ENCODE data around the gene POLR1A.
A peak's percentile ranks its signal among the peaks of the same experiment; 100 is the strongest.

POLR1A gene

GRCh38 chr2:86079981-86080911, 25.4 kb downstream of the POLR1A start:
- no peak overlapping the region for H3K4me3 ChIP-seq (IDR thresholded peaks at IDR 0.05; ENCODE audit: insufficient read depth, low read depth, low read length)
- H3K36me3 ChIP-seq (ENCODE audit: insufficient read depth) = no peaks in the 10 kb centered on the region
- H2AFZ ChIP-seq (ENCODE audit: low read depth) = no peak overlapping the region
- H4K20me1 ChIP-seq (ENCODE audit: insufficient read depth) = 0 out of 2 replicates have a peak, but pooled peaks cover 4% of the 10 kb centered on the region
- peak overlapping the region; percentile 70 for H3K4me2 ChIP-seq
- no peaks in the 10 kb centered on the region for H3K27me3 ChIP-seq (ENCODE audit: insufficient read depth, low read depth)
- H3K79me2 ChIP-seq (ENCODE audit: insufficient read depth, low read depth) = no peaks in the 10 kb centered on the region
- H3K27ac ChIP-seq = peak overlapping the region; percentile 41
- H3K9ac ChIP-seq = no peak overlapping the region
- peaks cover 37% of the 10 kb centered on the region for H3K4me1 ChIP-seq (ENCODE audit: low read depth, poor library complexity, severe bottlenecking)
- peak; percentile 93 for TF ChIP-seq CTCF (conservative IDR thresholded peaks at IDR 0.05; ENCODE audit: low read depth, low read length)

DNA sequence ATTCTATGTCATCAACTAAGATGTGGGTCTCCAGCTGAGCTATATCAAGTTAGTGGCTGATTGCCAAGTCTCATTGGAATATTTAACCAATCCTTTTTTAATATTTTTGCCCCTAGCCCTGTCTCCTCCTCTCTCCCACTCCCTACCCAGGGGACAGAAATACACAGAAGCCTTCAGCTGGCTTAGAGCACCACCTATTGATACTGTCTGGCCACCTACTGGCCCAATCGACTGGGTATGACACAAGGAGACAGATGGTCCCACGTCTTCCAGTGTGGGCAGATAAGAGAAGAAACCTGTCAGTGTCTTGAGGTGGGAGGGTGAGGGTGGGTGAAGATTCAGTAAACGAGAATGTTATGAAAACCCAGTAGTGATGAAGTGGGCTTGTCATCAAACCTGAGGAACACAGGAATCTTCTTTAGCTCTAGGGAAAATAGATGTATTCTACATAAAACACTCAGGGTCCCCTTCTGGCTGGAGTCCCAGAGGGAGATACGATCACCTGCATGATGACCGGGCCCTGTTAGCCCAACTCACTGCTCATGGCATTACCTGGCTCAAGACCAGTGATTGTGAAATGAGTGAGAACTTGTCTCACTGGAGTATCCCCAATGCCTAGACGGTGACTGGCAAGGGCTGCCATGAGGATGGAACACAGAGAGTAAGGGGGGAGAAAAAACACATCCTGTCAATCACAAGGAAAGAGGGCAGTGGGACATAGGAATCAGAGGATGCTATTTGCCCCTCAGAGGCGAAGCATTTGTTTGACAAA, 26.7 kb downstream of the POLR1A start:
- Histone ChIP-seq H3K4me3 (IDR thresholded peaks at IDR 0.05; ENCODE audit: insufficient read depth, low read depth, low read length) (no peak overlapping the region), H3K79me2 (ENCODE audit: insufficient read depth, low read depth) (no peaks in the 10 kb centered on the region), H3K27me3 (ENCODE audit: insufficient read depth, low read depth) (no peaks in the 10 kb centered on the region), H3K9ac (no peak overlapping the region), H3K4me2 (peak overlapping the region; percentile 70), H2AFZ (ENCODE audit: low read depth) (no peak overlapping the region), H3K36me3 (ENCODE audit: insufficient read depth) (no peaks in the 10 kb centered on the region), H3K4me1 (ENCODE audit: low read depth, poor library complexity, severe bottlenecking) (peaks cover 37% of the 10 kb centered on the region), H4K20me1 (ENCODE audit: insufficient read depth) (0 out of 2 replicates have a peak, but pooled peaks cover 4% of the 10 kb centered on the region), H3K27ac (peak overlapping the region; percentile 41; the same call in 1 of the 2 replicates)
- peak; percentile 78 for TF ChIP-seq CTCF (conservative IDR thresholded peaks at IDR 0.05; ENCODE audit: low read depth, low read length)

- no peak overlapping the region for H3K27ac ChIP-seq
- H3K9ac ChIP-seq = no peak overlapping the region
- H3K79me2 ChIP-seq (ENCODE audit: insufficient read depth, low read depth) = no peaks in the 10 kb centered on the region
- no peak overlapping the region for H3K4me3 ChIP-seq (IDR thresholded peaks at IDR 0.05; ENCODE audit: insufficient read depth, low read depth, low read length)
- TF ChIP-seq CTCF (conservative IDR thresholded peaks at IDR 0.05; ENCODE audit: low read depth, low read length) = no peak
- H3K4me2 ChIP-seq = no peak overlapping the region
- H3K4me1 ChIP-seq (ENCODE audit: low read depth, poor library complexity, severe bottlenecking) = peaks cover 43% of the 10 kb centered on the region
- no peak overlapping the region for H2AFZ ChIP-seq (ENCODE audit: low read depth)
- H4K20me1 ChIP-seq (ENCODE audit: insufficient read depth) = 0 out of 2 replicates have a peak, but pooled peaks cover 4% of the 10 kb centered on the region
- H3K27me3 ChIP-seq (ENCODE audit: insufficient read depth, low read depth) = no peaks in the 10 kb centered on the region
- no peaks in the 10 kb centered on the region; the same call in 1 of the 2 replicates for H3K36me3 ChIP-seq (ENCODE audit: insufficient read depth)
Measured at GRCh38 chr2:86075886-86076285, 29.8 kb downstream of the POLR1A start.

- 0 out of 2 replicates have a peak, but pooled peaks cover 4% of the 10 kb centered on the region for H4K20me1 ChIP-seq (ENCODE audit: insufficient read depth)
- H3K4me3 ChIP-seq (IDR thresholded peaks at IDR 0.05; ENCODE audit: insufficient read depth, low read depth, low read length) = no peak overlapping the region
- H3K9ac ChIP-seq = no peak overlapping the region
- no peak for TF ChIP-seq CTCF (conservative IDR thresholded peaks at IDR 0.05; ENCODE audit: low read depth, low read length)
- peaks cover 4% of the 10 kb centered on the region; the same call in 1 of the 2 replicates for H3K36me3 ChIP-seq (ENCODE audit: insufficient read depth)
- no peaks in the 10 kb centered on the region for H3K79me2 ChIP-seq (ENCODE audit: insufficient read depth, low read depth)
- no peak overlapping the region for H2AFZ ChIP-seq (ENCODE audit: low read depth)
- H3K4me1 ChIP-seq (ENCODE audit: low read depth, poor library complexity, severe bottlenecking) = peaks cover 35% of the 10 kb centered on the region
- no peak overlapping the region for H3K27ac ChIP-seq
- no peak overlapping the region for H3K4me2 ChIP-seq
- no peaks in the 10 kb centered on the region for H3K27me3 ChIP-seq (ENCODE audit: insufficient read depth, low read depth)
Measured at GRCh38 chr2:86074811-86075210, 30.9 kb downstream of the POLR1A start.
